HFFc6 (cell line): Measurements from ENCODE around the gene COPE. TPM values are rescaled to one million over a fixed set of nuclear protein-coding genes. Genes with fewer than 3 reads are reported as not detected.

ENCODE experiments used
- DNase-seq: peaks from one replicate; pipeline ENCODE4 v3.0.0-alpha.2; 2018
- H3K27ac Mint-ChIP-seq: 2 replicates; pipeline ENCODE4 v1.8.0; 2020; ENCODE audit warnings: mild to moderate bottlenecking, mixed read lengths
- H3K27me3 Mint-ChIP-seq: 2 replicates; pipeline ENCODE4 v1.8.0; 2021; ENCODE audit warnings: mild to moderate bottlenecking, moderate library complexity, mixed read lengths; ENCODE audit not compliant: insufficient read depth
- H3K36me3 Mint-ChIP-seq: 2 replicates; pipeline ENCODE4 v1.8.0; 2021; ENCODE audit warnings: low read depth, mixed read lengths
- H3K4me1 Mint-ChIP-seq: 2 replicates; pipeline ENCODE4 v1.8.0; 2020; ENCODE audit warnings: low read depth, mixed read lengths
- H3K4me3 Mint-ChIP-seq: 2 replicates; pipeline ENCODE4 v1.8.0; 2020; ENCODE audit warnings: mild to moderate bottlenecking, moderate library complexity, mixed read lengths
- H3K9me3 Mint-ChIP-seq: 2 replicates; pipeline ENCODE4 v1.8.0; 2020; ENCODE audit warnings: mild to moderate bottlenecking, mixed read lengths
- CTCF ChIP-seq: fragments of 200-600 bp; sonication (generic); IDR thresholded peaks from 2 replicates; pipeline ENCODE4 v1.5.0; 2021; ENCODE audit warnings: antibody characterized with exemption, mild to moderate bottlenecking
- total RNA-seq, 6 experiments: library from RNA; stranded (reverse); fragmentation: NEBNext Ultra II Directional; extraction: Animal tissue kit (Norgen Biotek cat#: 25700); gene quantifications; 2 replicates in 1 of 6; 3 replicates in 5 of 6; pipeline ENCODE4 v1.2.3, GENCODE V29; 2021

Gene COPE
- total RNA-seq, 6 experiments from 2014 or later = 268 to 315 (median 286) TPM

GRCh38 chr19:18860302-18860700 is 58.9 kb downstream of the COPE start:
- H3K27ac Mint-ChIP-seq = no peak overlapping the region
- H3K9me3 Mint-ChIP-seq = no peaks in the 10 kb centered on the region
- no peak for TF ChIP-seq CTCF
- H3K4me3 Mint-ChIP-seq = no peak overlapping the region
- peaks cover 15% of the 10 kb centered on the region; the same call in 1 of the 2 replicates for H3K36me3 Mint-ChIP-seq
- no peaks in the 10 kb centered on the region for H3K4me1 Mint-ChIP-seq
- no peak for DNase-seq
- H3K27me3 Mint-ChIP-seq = peaks cover 2% of the 10 kb centered on the region; the same call in 1 of the 2 replicates

- peaks cover 15% of the 10 kb centered on the region; the same call in 1 of the 2 replicates for H3K36me3 Mint-ChIP-seq
Observed at GRCh38 chr19:18859676-18860301, 59.4 kb downstream of the COPE start.

GRCh38 chr19:18858906-18859646 is 60.1 kb downstream of the COPE start:
- H3K36me3 Mint-ChIP-seq = peaks cover 15% of the 10 kb centered on the region; the same call in 1 of the 2 replicates
- no peak for TF ChIP-seq CTCF
- no peak overlapping the region for H3K4me3 Mint-ChIP-seq
- H3K27ac Mint-ChIP-seq = no peak overlapping the region
- no peaks in the 10 kb centered on the region for H3K4me1 Mint-ChIP-seq
- no peak for DNase-seq
- H3K9me3 Mint-ChIP-seq = no peaks in the 10 kb centered on the region
- peaks cover 2% of the 10 kb centered on the region; the same call in 1 of the 2 replicates for H3K27me3 Mint-ChIP-seq

More at GRCh38 chr19:18859676-18860301, 59.4 kb downstream of the COPE start:
- H3K27ac Mint-ChIP-seq = no peak overlapping the region
- H3K9me3 Mint-ChIP-seq = no peaks in the 10 kb centered on the region
- H3K4me1 Mint-ChIP-seq = no peaks in the 10 kb centered on the region
- H3K27me3 Mint-ChIP-seq = peaks cover 2% of the 10 kb centered on the region; the same call in 1 of the 2 replicates
- TF ChIP-seq CTCF = no peak
- DNase-seq = no peak
- H3K4me3 Mint-ChIP-seq = no peak overlapping the region

GRCh38 chr19:18857223-18857622 is 62.0 kb downstream of the COPE start:
- H3K4me3 Mint-ChIP-seq = no peak overlapping the region
- no peak for TF ChIP-seq CTCF
- peaks cover 15% of the 10 kb centered on the region; the same call in 1 of the 2 replicates for H3K36me3 Mint-ChIP-seq
- no peaks in the 10 kb centered on the region for H3K4me1 Mint-ChIP-seq
- DNase-seq = no peak
- H3K9me3 Mint-ChIP-seq = no peaks in the 10 kb centered on the region
- no peak overlapping the region for H3K27ac Mint-ChIP-seq
- H3K27me3 Mint-ChIP-seq = peaks cover 2% of the 10 kb centered on the region

GRCh38 chr19:18856385-18857126 is 62.6 kb downstream of the COPE start:
- DNase-seq = peak; percentile 36
- H3K4me3 Mint-ChIP-seq = no peak overlapping the region

More at GRCh38 chr19:18856385-18857126, 62.6 kb downstream of the COPE start:
- H3K9me3 Mint-ChIP-seq = no peaks in the 10 kb centered on the region
- H3K36me3 Mint-ChIP-seq = peaks cover 15% of the 10 kb centered on the region; the same call in 1 of the 2 replicates
- no peaks in the 10 kb centered on the region for H3K4me1 Mint-ChIP-seq
- TF ChIP-seq CTCF = peak; percentile 56
- H3K27ac Mint-ChIP-seq = peak overlapping the region; percentile 27; the same call in 1 of the 2 replicates
- H3K27me3 Mint-ChIP-seq = peaks cover 2% of the 10 kb centered on the region
